Anterior cingulate cortex (tissue), 58 donors: Measurements from ENCODE around the gene IGF2BP3.
A peak's percentile ranks its signal among the peaks of the same experiment; 100 is the strongest.
"Not testable (repeated sequence)": the region's sequence is repeated elsewhere in the genome, so short reads cannot be mapped to it uniquely, and the experiment has no call there.

ENCODE experiments used
- DNase-seq, 58 donors: peaks; one replicate each; lab custom pipeline; 2025; lab: John Stamatoyannopoulos, UW

The IGF2BP3 gene

GRCh38 chr7:23347033-23347681 lies 123.1 kb downstream of the IGF2BP3 start:
- no peak for DNase-seq

GRCh38 chr7:23346316-23346715 lies 124.0 kb downstream of the IGF2BP3 start:
- no peak for DNase-seq

- no peak for DNase-seq
Measured at GRCh38 chr7:23345601-23346000, 124.7 kb downstream of the IGF2BP3 start.

GRCh38 chr7:23343806-23344475 lies 126.3 kb downstream of the IGF2BP3 start:
- no peak for DNase-seq

GRCh38 chr7:23343102-23343501 lies 127.2 kb downstream of the IGF2BP3 start:
- no peak for DNase-seq

GRCh38 chr7:23341846-23342598 lies 128.3 kb downstream of the IGF2BP3 start:
- DNase-seq = no peak

- DNase-seq = no peak
Measured at GRCh38 chr7:23338863-23339262, 131.4 kb downstream of the IGF2BP3 start.

- no peak for DNase-seq
Measured at GRCh38 chr7:23338439-23338838, 131.9 kb downstream of the IGF2BP3 start.

GRCh38 chr7:23337374-23337773 lies 132.9 kb downstream of the IGF2BP3 start:
- DNase-seq = no peak

- no peak for DNase-seq
Measured at GRCh38 chr7:23336799-23337283, 133.4 kb downstream of the IGF2BP3 start.

GRCh38 chr7:23336086-23336485 lies 134.2 kb downstream of the IGF2BP3 start:
- no peak for DNase-seq

GRCh38 chr7:23335621-23336020 lies 134.7 kb downstream of the IGF2BP3 start:
- peak in 9 of 58 donors; percentile 1 to 21 (median 5) for DNase-seq

- DNase-seq = no peak
Measured at GRCh38 chr7:23335136-23335535, 135.2 kb downstream of the IGF2BP3 start.

GRCh38 chr7:23334482-23335056 lies 135.7 kb downstream of the IGF2BP3 start:
- DNase-seq = no peak

- DNase-seq = peak in 1 of 58 donors; percentile 7
Measured at GRCh38 chr7:23333671-23334246, 136.5 kb downstream of the IGF2BP3 start.

- no peak for DNase-seq
Measured at GRCh38 chr7:23332910-23333612, 137.2 kb downstream of the IGF2BP3 start.

GRCh38 chr7:23332193-23332592 lies 138.1 kb downstream of the IGF2BP3 start:
- no peak for DNase-seq

- DNase-seq = no peak
Measured at GRCh38 chr7:23331132-23331531, 139.2 kb downstream of the IGF2BP3 start.

GRCh38 chr7:23315366-23315765 lies 154.9 kb downstream of the IGF2BP3 start:
- DNase-seq = no peak

- DNase-seq = not testable (repeated sequence)
Measured at GRCh38 chr7:23312141-23312540, 158.2 kb downstream of the IGF2BP3 start.
